Activated naive CD8-positive, alpha-beta T cell treated with anti-CD3 and anti-CD28 coated beads, Interleukin-2, amount 10 ng/mL, durations not matched to agents 7 days and 5 days (primary cell): Measurements from ENCODE around the gene ACSF2. TPM values are rescaled to one million over a fixed set of nuclear protein-coding genes. Genes with fewer than 3 reads are reported as not detected.

Experiments used
- ATAC-seq: fragments of 150-1000 bp; cut with Tn5 transposase; one replicate; pipeline ENCODE4 v1.10.0; 2021; ENCODE audit warnings: low read depth, moderate library complexity
- POLR2A ChIA-PET: fragments of 350-600 bp; sonication (Branson Sonifier 250); formaldehyde crosslinking; loops from one replicate; lab custom pipeline; 2021; ENCODE audit warnings: antibody characterized with exemption; lab: Charles Lee
- DNase-seq: peaks from one replicate; pipeline ENCODE4 v3.0.0; 2021
- H3K27ac Mint-ChIP-seq: one replicate; pipeline ENCODE4 v1.8.0; 2022; ENCODE audit warnings: mild to moderate bottlenecking, mixed read lengths
- H3K27me3 Mint-ChIP-seq: one replicate; pipeline ENCODE4 v1.8.0; 2022; ENCODE audit warnings: mild to moderate bottlenecking, moderate library complexity, mixed read lengths
- H3K36me3 Mint-ChIP-seq: one replicate; pipeline ENCODE4 v1.8.0; 2021; ENCODE audit warnings: mild to moderate bottlenecking, mixed read lengths
- H3K4me1 Mint-ChIP-seq: one replicate; pipeline ENCODE4 v1.8.0; 2021; ENCODE audit warnings: mixed read lengths
- H3K4me3 Mint-ChIP-seq: one replicate; pipeline ENCODE4 v1.8.0; 2022; ENCODE audit warnings: mild to moderate bottlenecking, moderate library complexity, mixed read lengths
- H3K9me3 Mint-ChIP-seq: one replicate; pipeline ENCODE4 v1.8.0; 2021; ENCODE audit warnings: mixed read lengths
- total RNA-seq, 2 experiments: library from RNA; stranded (reverse); gene quantifications; one replicate each; pipeline ENCODE4 v1.2.3, GENCODE V29; 2021

The ACSF2 gene
- total RNA-seq, 2 experiments from 2014 or later, result 42.1 to 45.0 TPM

GRCh38 chr17:50502301-50502990 lies 76.4 kb downstream of the ACSF2 start:
- Mint-ChIP-seq H3K36me3 (no peaks in the 10 kb centered on the region), H3K27ac (no peak overlapping the region), H3K4me1 (peaks cover 14% of the 10 kb centered on the region), H3K27me3 (peaks cover 10% of the 10 kb centered on the region), H3K4me3 (no peak overlapping the region), H3K9me3 (no peaks in the 10 kb centered on the region)
- POLR2A ChIA-PET, result interaction anchor here (1.2 kb wide), 1 partner anchor 23 kb away, joined by 3 read pairs; no protein-coding TSS in a partner anchor
- no peak for DNase-seq
- no peak for ATAC-seq

GRCh38 chr17:50505591-50506130 lies 79.6 kb downstream of the ACSF2 start:
- POLR2A ChIA-PET, result no interaction called here

GRCh38 chr17:50506298-50506697 lies 80.3 kb downstream of the ACSF2 start:
- Mint-ChIP-seq H3K4me3 (no peak overlapping the region), H3K27me3 (peaks cover 10% of the 10 kb centered on the region), H3K36me3 (no peaks in the 10 kb centered on the region), H3K4me1 (peaks cover 35% of the 10 kb centered on the region), H3K27ac (no peak overlapping the region), H3K9me3 (no peaks in the 10 kb centered on the region)
- POLR2A ChIA-PET, result interaction anchor here (0.6 kb wide), 1 partner anchor 31 kb away, joined by 3 read pairs; no protein-coding TSS in a partner anchor
- ATAC-seq, result no peak
- no peak for DNase-seq

More at GRCh38 chr17:50505591-50506130, 79.6 kb downstream of the ACSF2 start:
- no peak overlapping the region for H3K27ac Mint-ChIP-seq
- no peak overlapping the region for H3K4me3 Mint-ChIP-seq
- H3K36me3 Mint-ChIP-seq, result no peaks in the 10 kb centered on the region
- ATAC-seq, result no peak
- no peak for DNase-seq
- H3K4me1 Mint-ChIP-seq, result peaks cover 29% of the 10 kb centered on the region
- no peaks in the 10 kb centered on the region for H3K9me3 Mint-ChIP-seq
- H3K27me3 Mint-ChIP-seq, result peaks cover 10% of the 10 kb centered on the region

- Mint-ChIP-seq H3K4me1 (peaks cover 37% of the 10 kb centered on the region), H3K36me3 (no peaks in the 10 kb centered on the region), H3K27me3 (peaks cover 10% of the 10 kb centered on the region), H3K4me3 (peak within 1 kb of the TSS; percentile 91), H3K27ac (peak within 1 kb of the TSS; percentile 94), H3K9me3 (no peaks in the 10 kb centered on the region)
- peak; percentile 72 for ATAC-seq
- peak; percentile 85 for DNase-seq
- POLR2A ChIA-PET, result no interaction called here
Measured at GRCh38 chr17:50507871-50508572, 82.0 kb downstream of the ACSF2 start, which contains the start of gene MYCBPAP. Gene MYCBPAP (plus strand): TSS chr17:50508439. CDS start chr17:50508675, 236 bp downstream.

- DNase-seq (no peak), ATAC-seq (no peak)
- peak overlapping the region; percentile 91 for H3K4me3 Mint-ChIP-seq
- H3K27ac Mint-ChIP-seq, result peak overlapping the region; percentile 71
- peaks cover 33% of the 10 kb centered on the region for H3K4me1 Mint-ChIP-seq
- POLR2A ChIA-PET, result interaction anchor here (0.8 kb wide), 1 partner anchor 358 kb away, joined by 3 read pairs; no protein-coding TSS in a partner anchor
- no peaks in the 10 kb centered on the region for H3K9me3 Mint-ChIP-seq
- peaks cover 7% of the 10 kb centered on the region for H3K27me3 Mint-ChIP-seq
- H3K36me3 Mint-ChIP-seq, result no peaks in the 10 kb centered on the region
Measured at GRCh38 chr17:50508573-50509460, 82.8 kb downstream of the ACSF2 start.

- ATAC-seq, result peak; percentile 65
- POLR2A ChIA-PET, result no interaction called here
- H3K27me3 Mint-ChIP-seq, result no peaks in the 10 kb centered on the region
- DNase-seq, result no peak
- no peaks in the 10 kb centered on the region for H3K36me3 Mint-ChIP-seq
- H3K4me3 Mint-ChIP-seq, result peak overlapping the region; percentile 9
- peak overlapping the region; percentile 42 for H3K27ac Mint-ChIP-seq
- H3K4me1 Mint-ChIP-seq, result peaks cover 24% of the 10 kb centered on the region
- H3K9me3 Mint-ChIP-seq, result no peaks in the 10 kb centered on the region
Measured at GRCh38 chr17:50511058-50511457, 85.0 kb downstream of the ACSF2 start.

- ATAC-seq, result no peak
- Mint-ChIP-seq H3K27ac (no peak overlapping the region), H3K4me3 (no peak overlapping the region), H3K27me3 (no peaks in the 10 kb centered on the region), H3K36me3 (no peaks in the 10 kb centered on the region), H3K9me3 (no peaks in the 10 kb centered on the region), H3K4me1 (peaks cover 20% of the 10 kb centered on the region)
- no peak for DNase-seq
- POLR2A ChIA-PET, result no interaction called here
Measured at GRCh38 chr17:50513495-50513894, 87.5 kb downstream of the ACSF2 start.

- ATAC-seq (no peak), DNase-seq (no peak)
- Mint-ChIP-seq H3K27ac (no peak overlapping the region), H3K4me1 (peaks cover 15% of the 10 kb centered on the region), H3K27me3 (no peaks in the 10 kb centered on the region), H3K9me3 (no peaks in the 10 kb centered on the region), H3K36me3 (no peaks in the 10 kb centered on the region), H3K4me3 (no peak overlapping the region)
- POLR2A ChIA-PET, result interaction anchor here (0.7 kb wide), 1 partner anchor 188 kb away, joined by 3 read pairs; no protein-coding TSS in a partner anchor
Measured at GRCh38 chr17:50514388-50514787, 88.4 kb downstream of the ACSF2 start.

GRCh38 chr17:50514936-50515702 lies 89.1 kb downstream of the ACSF2 start:
- Mint-ChIP-seq H3K4me3 (no peak overlapping the region), H3K36me3 (no peaks in the 10 kb centered on the region), H3K4me1 (peaks cover 11% of the 10 kb centered on the region), H3K9me3 (no peaks in the 10 kb centered on the region), H3K27ac (no peak overlapping the region), H3K27me3 (no peaks in the 10 kb centered on the region)
- DNase-seq (no peak), ATAC-seq (no peak)
- POLR2A ChIA-PET, result interaction anchor here (0.7 kb wide), 1 partner anchor 187 kb away, joined by 3 read pairs; no protein-coding TSS in a partner anchor

- H3K27me3 Mint-ChIP-seq, result no peaks in the 10 kb centered on the region
- ATAC-seq, result no peak
- no peak for DNase-seq
- H3K9me3 Mint-ChIP-seq, result no peaks in the 10 kb centered on the region
- no peaks in the 10 kb centered on the region for H3K4me1 Mint-ChIP-seq
- H3K36me3 Mint-ChIP-seq, result no peaks in the 10 kb centered on the region
- H3K4me3 Mint-ChIP-seq, result no peak overlapping the region
- POLR2A ChIA-PET, result no interaction called here
- H3K27ac Mint-ChIP-seq, result no peak overlapping the region
Measured at GRCh38 chr17:50517011-50517410, 91.0 kb downstream of the ACSF2 start.

- Mint-ChIP-seq H3K4me3 (no peak overlapping the region), H3K27me3 (no peaks in the 10 kb centered on the region), H3K36me3 (no peaks in the 10 kb centered on the region), H3K9me3 (no peaks in the 10 kb centered on the region), H3K4me1 (no peaks in the 10 kb centered on the region), H3K27ac (no peak overlapping the region)
- POLR2A ChIA-PET, result no interaction called here
- ATAC-seq, result no peak
- DNase-seq, result no peak
Measured at GRCh38 chr17:50517504-50518383, 91.7 kb downstream of the ACSF2 start.
